K562 (cell line): ENCODE results near the gene KCNQ2. TPM values are rescaled to one million over a fixed set of nuclear protein-coding genes. Genes with fewer than 3 reads are reported as not detected.

Source experiments
- ATAC-seq: fragments of 200-7000 bp; cut with Tn5 transposase; 3 replicates; pipeline ENCODE4 v1.9.1; 2020; ENCODE audit warnings: moderate library complexity
- BruUV-seq: library from RNA; stranded (reverse); fragments of 400-500 nt; replicated peaks from 2 replicates; lab custom pipeline; 2021; lab: Mats Ljungman, UMichigan
- CTCF ChIA-PET: fragments of 300-600 bp; formaldehyde crosslinking; extraction: SDS; loops from one replicate; lab custom pipeline; 2021; ENCODE audit warnings: low intra/inter-chr PET ratio; lab: Yijun Ruan, JAX
- POLR2A ChIA-PET: fragments of 300-600, 350-650 bp; sonication (Branson Sonifier 250); formaldehyde crosslinking; extraction: SDS; loops from one replicate; lab custom pipeline; 2021; ENCODE audit warnings: antibody characterized with exemption, inconsistent platforms; lab: Yijun Ruan, JAX
- DNase-seq, 4 experiments: peaks; one replicate each; pipeline versions ENCODE4 v3.0.0 to v3.0.0-alpha.2; 2011 to 2018; ENCODE audit warnings: low spot score in 3 of 4, mixed read lengths in 3 of 4; ENCODE audit errors: extremely low read depth in 1 of 4
- FAIRE-seq: peaks from 2 replicates; lab custom pipeline; 2011; peaks lifted over from hg19 to GRCh38; lab: Jason Lieb, UNC
- H2AFZ ChIP-seq: 2 replicates; pipeline ENCODE4 v1.6.0; 2011; ENCODE audit warnings: low read depth, low read length, control low read depth, inconsistent platforms
- H3K27ac ChIP-seq: fragments of 200-600 bp; 3 replicates; pipeline ENCODE4 v1.8.0; 2011; ENCODE audit warnings: low read depth, mild to moderate bottlenecking, control low read depth, inconsistent platforms, low read length, moderate library complexity, mixed read lengths; ENCODE audit errors: extremely low read depth
- H3K27me3 ChIP-seq, 2 experiments: fragments of 300-600 bp in 1 of 2; 2 replicates in 1 of 2; 3 replicates in 1 of 2; pipeline versions ENCODE4 v1.6.0 to v1.8.0; 2011; ENCODE audit warnings: inconsistent platforms in 2 of 2, low read length in 2 of 2, mild to moderate bottlenecking in 1 of 2, mixed read lengths in 1 of 2, moderate library complexity in 1 of 2; ENCODE audit not compliant: control insufficient read depth in 2 of 2, insufficient read depth in 2 of 2
- H3K36me3 ChIP-seq: fragments of 300-600 bp; 3 replicates; pipeline ENCODE4 v1.8.0; 2011; ENCODE audit warnings: mild to moderate bottlenecking, low read length, inconsistent platforms; ENCODE audit not compliant: control insufficient read depth, insufficient read depth
- H3K4me1 ChIP-seq, 2 experiments: fragments of 200-600 bp in 1 of 2; replicated peaks in 1 of 2; 2 replicates in 1 of 2; 3 replicates in 1 of 2; pipeline versions ENCODE4 v1.5.1 to v1.8.0; 2011; ENCODE audit warnings: inconsistent platforms in 2 of 2, low read length in 2 of 2, mild to moderate bottlenecking in 1 of 2, mixed read lengths in 1 of 2, moderate library complexity in 1 of 2; ENCODE audit not compliant: control insufficient read depth in 2 of 2, insufficient read depth in 2 of 2
- H3K4me2 ChIP-seq: 2 replicates; pipeline ENCODE4 v1.6.1; 2011; ENCODE audit warnings: low read length, control low read depth, inconsistent platforms, mixed read lengths; ENCODE audit not compliant: insufficient read depth
- H3K4me3 ChIP-seq: fragments of 200-600 bp; sonication (generic), shearing (Covaris generic); 2 replicates; pipeline ENCODE4 v1.5.1; 2016; ENCODE audit warnings: control low read depth, inconsistent platforms
- H3K79me2 ChIP-seq: fragments of 200-600 bp; 3 replicates; pipeline ENCODE4 v1.8.0; 2011; ENCODE audit warnings: low read length, inconsistent platforms; ENCODE audit not compliant: control insufficient read depth, insufficient read depth
- H3K9ac ChIP-seq, 2 experiments: 2 replicates each; pipeline versions ENCODE4 v1.6.0 to v1.6.1; 2011; ENCODE audit warnings: low read depth in 2 of 2, low read length in 2 of 2, control low read depth in 1 of 2, inconsistent platforms in 1 of 2, mild to moderate bottlenecking in 1 of 2, mixed read lengths in 1 of 2; ENCODE audit not compliant: insufficient read depth in 1 of 2
- H3K9me1 ChIP-seq: one replicate; pipeline ENCODE4 v1.6.0; 2011; ENCODE audit warnings: inconsistent platforms, mild to moderate bottlenecking, low read length, moderate library complexity; ENCODE audit not compliant: control insufficient read depth, insufficient read depth
- H3K9me3 ChIP-seq: replicated peaks from 2 replicates; pipeline ENCODE4 v1.5.1; 2011; ENCODE audit warnings: low read depth, low read length, inconsistent platforms; ENCODE audit not compliant: control insufficient read depth, insufficient read depth
- H4K20me1 ChIP-seq: replicated peaks from 2 replicates; pipeline ENCODE4 v1.6.1; 2011; ENCODE audit warnings: low read length, inconsistent platforms, mixed read lengths; ENCODE audit not compliant: control insufficient read depth, insufficient read depth
- ERF ChIP-seq: fragments of 450-650 bp; formaldehyde crosslinking; IDR thresholded peaks from 2 replicates; pipeline ENCODE4 v1.4.0; 2020; ENCODE audit warnings: mild to moderate bottlenecking, mixed read lengths
- KDM5B ChIP-seq: fragments of 200-600 bp; sonication (generic); IDR thresholded peaks from 2 replicates; pipeline ENCODE4 v1.6.1; 2012; ENCODE audit warnings: low read depth, mild to moderate bottlenecking, moderate library complexity, low read length, control low read depth, inconsistent platforms; ENCODE audit not compliant: insufficient replicate concordance
- LEF1 ChIP-seq: fragments of 450-650 bp; IDR thresholded peaks from 2 replicates; pipeline ENCODE4 v1.6.1; 2016; ENCODE audit warnings: mild to moderate bottlenecking
- NCOA4 ChIP-seq: fragments of 450-650 bp; IDR thresholded peaks from 2 replicates; pipeline ENCODE4 v1.6.1; 2018; ENCODE audit warnings: mild to moderate bottlenecking; ENCODE audit not compliant: partially characterized antibody
- SIN3A ChIP-seq, 2 experiments: fragments of 150-350 bp in 1 of 2; IDR thresholded peaks; 2 replicates each; pipeline ENCODE4 v1.6.1; 2011 to 2016; ENCODE audit warnings: borderline replicate concordance in 2 of 2, low read depth in 2 of 2, low read length in 2 of 2, mild to moderate bottlenecking in 2 of 2, moderate library complexity in 2 of 2; ENCODE audit not compliant: control insufficient read depth in 1 of 2
- SMC3 ChIP-seq: conservative IDR thresholded peaks from 2 replicates; pipeline ENCODE4 v1.6.1; 2011; ENCODE audit warnings: low read depth, low read length, improper control_type of control experiment; ENCODE audit not compliant: insufficient read depth
- SP2 ChIP-seq: IDR thresholded peaks from 2 replicates; pipeline ENCODE4 v1.6.1; 2011; ENCODE audit warnings: mild to moderate bottlenecking, low read depth, low read length, moderate library complexity; ENCODE audit not compliant: poor library complexity, severe bottlenecking; ENCODE audit errors: extremely low read depth
- TSC22D4 ChIP-seq: fragments of 450-650 bp; IDR thresholded peaks from 2 replicates; pipeline ENCODE4 v1.6.1; 2016; ENCODE audit warnings: missing genetic modification characterization, missing biosample characterization, control low read depth
- XRCC4 ChIP-seq: IDR thresholded peaks from one replicate; pipeline ENCODE4 v1.6.1; 2011; ENCODE audit not compliant: insufficient read depth, insufficient read length; ENCODE audit errors: extremely low read depth
- ZNF124 ChIP-seq: sonication (generic); formaldehyde crosslinking; IDR thresholded peaks from 2 replicates; pipeline ENCODE4 v1.8.1; 2022; ENCODE audit warnings: missing genetic modification reagents
- ZNF143 ChIP-seq: sonication (generic); formaldehyde crosslinking; IDR thresholded peaks from 2 replicates; pipeline ENCODE4 v1.9.0; 2022; ENCODE audit warnings: mild to moderate bottlenecking, missing genetic modification reagents
- WGBS: fragments of 100-300 bp; shearing (Covaris generic); methylation state at CpG from one replicate; pipeline ENCODE4 v1.1.6; 2016; ENCODE audit warnings: low coverage, mixed read lengths; ENCODE audit not compliant: insufficient coverage; ENCODE audit errors: missing lambda C conversion rate; 5-methylcytosine and 5-hydroxymethylcytosine counted together
- in situ Hi-C: fragments of 300-500 bp; cut with MboI; formaldehyde crosslinking; loops from 4 replicates; pipeline ENCODE4 v1.15.0; 2018; ENCODE audit warnings: inconsistent platforms, mixed read lengths
- intact Hi-C: fragments of 100-400 bp; cut with micrococcal nuclease; formaldehyde crosslinking; loops from 2 replicates; pipeline ENCODE4 v1.14.2; 2022
- polyA plus RNA-seq, 8 experiments: library from polyadenylated mRNA; depleted of rRNA in 4 of 8; stranded (reverse) in 5 of 8; unstranded in 3 of 8; fragments of >200 nt; fragmentation: Nextera tagmentation in 2 of 8; fragmentation: Illumina TruSeq in 1 of 8; extraction: Ambion mirVana in 2 of 8; extraction: Trizol in 1 of 8; gene quantifications; 2 replicates each; pipeline versions ENCODE4 v1.2.1 to v1.2.3, GENCODE V29; 2011 to 2014; ENCODE audit warnings: inconsistent platforms in 1 of 8, missing spikeins in 1 of 8
- total RNA-seq, 7 experiments: library from RNA; depleted of rRNA in 6 of 7; stranded (reverse); fragments of >200 nt in 6 of 7; fragmentation: Illumina TruSeq in 2 of 7; extraction: Trizol in 2 of 7; gene quantifications; 2 replicates each; pipeline versions ENCODE4 v1.2.1 to v1.2.3, GENCODE V29; 2011 to 2021; ENCODE audit warnings: low replicate concordance in 1 of 7
- TF ChIP-seq, protein P1 (sequence below): IDR thresholded peaks from 3 replicates; pipeline ENCODE4 v1.6.1; 2011; ENCODE audit warnings: borderline replicate concordance, mild to moderate bottlenecking, moderate library complexity; ENCODE audit not compliant: insufficient read length; ENCODE audit errors: extremely low read depth
- TF ChIP-seq, protein P2 (sequence below): sonication (generic); formaldehyde crosslinking; IDR thresholded peaks from 2 replicates; pipeline ENCODE4 v1.8.0; 2022; ENCODE audit warnings: missing genetic modification reagents, mild to moderate bottlenecking, moderate library complexity, borderline replicate concordance
- TF ChIP-seq, protein P3 (sequence below): fragments of 250-450 bp; sonication (Bioruptor Pico); IDR thresholded peaks from 2 replicates; pipeline ENCODE4 v1.5.0; 2022; ENCODE audit warnings: mild to moderate bottlenecking

KCNQ2 gene
- total and polyA plus RNA-seq, 9 of the 15 experiments (the other 6 are each of a cell fraction or from before 2014, with no cell fraction given): 0.13 to 0.16 TPM; not detected in 7

DNA sequence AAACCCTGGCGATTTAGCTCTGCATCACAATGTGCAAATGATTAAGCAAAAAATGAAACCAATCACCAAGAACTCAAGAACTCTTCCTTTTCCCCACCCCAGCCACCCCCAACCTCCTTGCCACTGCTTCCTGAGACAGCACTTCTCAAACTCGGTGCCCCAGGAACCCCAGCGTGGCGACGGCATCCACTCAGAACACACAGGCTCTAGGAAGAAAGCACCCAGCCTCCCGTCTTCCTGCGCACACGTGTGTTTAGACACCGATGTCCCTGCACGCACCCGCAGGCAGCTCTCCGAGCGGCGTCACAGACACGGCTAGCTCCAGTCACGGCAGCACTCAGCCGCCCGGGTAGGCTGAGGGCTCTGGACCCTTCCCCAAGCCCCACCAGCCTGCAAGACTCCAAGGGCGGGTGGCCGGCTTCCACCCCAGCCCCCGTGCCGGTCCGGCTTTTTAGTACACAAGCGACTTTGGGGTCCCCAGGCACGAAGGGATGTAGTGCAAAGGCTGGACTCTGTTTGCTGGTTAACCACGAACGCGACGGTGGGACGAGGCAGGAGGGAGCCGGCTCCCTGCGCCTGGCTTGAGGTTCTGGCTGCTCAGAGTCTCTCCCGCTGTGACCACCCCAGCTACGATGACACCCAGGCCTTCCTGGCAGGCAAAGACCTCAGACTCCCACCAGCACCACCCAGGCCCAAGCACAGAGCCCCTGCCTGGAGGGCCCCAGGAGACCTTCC is 51.9 kb downstream of the KCNQ2 start:
- Histone ChIP-seq H3K4me1 (peaks cover 0 to 49% of the 10 kb centered on the region in 2 experiments; a peak in 2 of 5 replicates), H4K20me1 (peaks cover 5% of the 10 kb centered on the region), H3K36me3 (no peaks in the 10 kb centered on the region), H3K9me3 (no peaks in the 10 kb centered on the region), H3K4me3 (no peak overlapping the region), H3K27me3 (peaks cover 77 to 98% of the 10 kb centered on the region in 2 experiments; a peak in 4 of 5 replicates), H3K9ac (no peak overlapping the region; a peak in 1 of 4 replicates), H3K4me2 (no peak overlapping the region), H3K27ac (no peak overlapping the region), H3K79me2 (no peaks in the 10 kb centered on the region), H2AFZ (no peak overlapping the region), H3K9me1 (no peaks in the 10 kb centered on the region)
- DNase-seq (no peak), FAIRE-seq (no peak), ATAC-seq (no peak; the same call in 2 of the 3 replicates)
- no TSS peak for BruUV-seq
- POLR2A ChIA-PET: interaction anchor here (0.5 kb wide), 1 partner anchor 9 kb away, joined by 3 read pairs; no protein-coding TSS in a partner anchor
- intact Hi-C loops: no loop called here
- WGBS: under 1% methylated on average over 27 of the region's 34 CpGs
- in situ Hi-C loops: no loop called here
- CTCF ChIA-PET: no interaction called here
- TF ChIP-seq, protein P1, sequence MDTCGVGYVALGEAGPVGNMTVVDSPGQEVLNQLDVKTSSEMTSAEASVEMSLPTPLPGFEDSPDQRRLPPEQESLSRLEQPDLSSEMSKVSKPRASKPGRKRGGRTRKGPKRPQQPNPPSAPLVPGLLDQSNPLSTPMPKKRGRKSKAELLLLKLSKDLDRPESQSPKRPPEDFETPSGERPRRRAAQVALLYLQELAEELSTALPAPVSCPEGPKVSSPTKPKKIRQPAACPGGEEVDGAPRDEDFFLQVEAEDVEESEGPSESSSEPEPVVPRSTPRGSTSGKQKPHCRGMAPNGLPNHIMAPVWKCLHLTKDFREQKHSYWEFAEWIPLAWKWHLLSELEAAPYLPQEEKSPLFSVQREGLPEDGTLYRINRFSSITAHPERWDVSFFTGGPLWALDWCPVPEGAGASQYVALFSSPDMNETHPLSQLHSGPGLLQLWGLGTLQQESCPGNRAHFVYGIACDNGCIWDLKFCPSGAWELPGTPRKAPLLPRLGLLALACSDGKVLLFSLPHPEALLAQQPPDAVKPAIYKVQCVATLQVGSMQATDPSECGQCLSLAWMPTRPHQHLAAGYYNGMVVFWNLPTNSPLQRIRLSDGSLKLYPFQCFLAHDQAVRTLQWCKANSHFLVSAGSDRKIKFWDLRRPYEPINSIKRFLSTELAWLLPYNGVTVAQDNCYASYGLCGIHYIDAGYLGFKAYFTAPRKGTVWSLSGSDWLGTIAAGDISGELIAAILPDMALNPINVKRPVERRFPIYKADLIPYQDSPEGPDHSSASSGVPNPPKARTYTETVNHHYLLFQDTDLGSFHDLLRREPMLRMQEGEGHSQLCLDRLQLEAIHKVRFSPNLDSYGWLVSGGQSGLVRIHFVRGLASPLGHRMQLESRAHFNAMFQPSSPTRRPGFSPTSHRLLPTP: no peak
- TF ChIP-seq ERF (CRISPR knock-in tag) (no peak), SMC3 (no peak), SIN3A (IDR thresholded peaks at IDR 0.05; ENCODE audit: borderline replicate concordance in 2 of 2, control insufficient read depth in 1 of 2, low read depth in 2 of 2, low read length in 2 of 2) (no peak), KDM5B (no peak), TSC22D4 (no peak), SP2 (no peak), LEF1 (no peak), NCOA4 (no peak), XRCC4 (no peak), ZNF124 (CRISPR knock-in tag) (no peak), ZNF143 (CRISPR knock-in tag) (no peak)
- TF ChIP-seq, protein P2, sequence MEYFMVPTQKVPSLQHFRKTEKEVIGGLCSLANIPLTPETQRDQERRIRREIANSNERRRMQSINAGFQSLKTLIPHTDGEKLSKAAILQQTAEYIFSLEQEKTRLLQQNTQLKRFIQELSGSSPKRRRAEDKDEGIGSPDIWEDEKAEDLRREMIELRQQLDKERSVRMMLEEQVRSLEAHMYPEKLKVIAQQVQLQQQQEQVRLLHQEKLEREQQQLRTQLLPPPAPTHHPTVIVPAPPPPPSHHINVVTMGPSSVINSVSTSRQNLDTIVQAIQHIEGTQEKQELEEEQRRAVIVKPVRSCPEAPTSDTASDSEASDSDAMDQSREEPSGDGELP (CRISPR knock-in tag): no peak
- TF ChIP-seq, protein P3, sequence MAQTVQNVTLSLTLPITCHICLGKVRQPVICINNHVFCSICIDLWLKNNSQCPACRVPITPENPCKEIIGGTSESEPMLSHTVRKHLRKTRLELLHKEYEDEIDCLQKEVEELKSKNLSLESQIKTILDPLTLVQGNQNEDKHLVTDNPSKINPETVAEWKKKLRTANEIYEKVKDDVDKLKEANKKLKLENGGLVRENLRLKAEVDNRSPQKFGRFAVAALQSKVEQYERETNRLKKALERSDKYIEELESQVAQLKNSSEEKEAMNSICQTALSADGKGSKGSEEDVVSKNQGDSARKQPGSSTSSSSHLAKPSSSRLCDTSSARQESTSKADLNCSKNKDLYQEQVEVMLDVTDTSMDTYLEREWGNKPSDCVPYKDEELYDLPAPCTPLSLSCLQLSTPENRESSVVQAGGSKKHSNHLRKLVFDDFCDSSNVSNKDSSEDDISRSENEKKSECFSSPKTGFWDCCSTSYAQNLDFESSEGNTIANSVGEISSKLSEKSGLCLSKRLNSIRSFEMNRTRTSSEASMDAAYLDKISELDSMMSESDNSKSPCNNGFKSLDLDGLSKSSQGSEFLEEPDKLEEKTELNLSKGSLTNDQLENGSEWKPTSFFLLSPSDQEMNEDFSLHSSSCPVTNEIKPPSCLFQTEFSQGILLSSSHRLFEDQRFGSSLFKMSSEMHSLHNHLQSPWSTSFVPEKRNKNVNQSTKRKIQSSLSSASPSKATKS (CRISPR knock-in tag): no peak
